ENCODE results near the gene CXorf58. TPM values are rescaled to one million over a fixed set of nuclear protein-coding genes. Genes with fewer than 3 reads are reported as not detected.

CXorf58 gene
- total and polyA plus RNA-seq, 4 donors: 0.05 to 0.17 TPM; not detected in 2

GRCh38 chrX:23883737-23884354 is 24.0 kb upstream of the CXorf58 start (continued):
- TF ChIP-seq ZBTB33 (IDR thresholded peaks at IDR 0.05) (no peak), YY1 (IDR thresholded peaks at IDR 0.05) (no peak), RXRA (IDR thresholded peaks at IDR 0.05) (no peak), FOXA1 (IDR thresholded peaks at IDR 0.05) (no peak), HNF4G (IDR thresholded peaks at IDR 0.05) (no peak), GABPA (IDR thresholded peaks at IDR 0.05 in 1 of 2, conservative IDR thresholded peaks at IDR 0.05 in 1 of 2) (no peak), EGR1 (IDR thresholded peaks at IDR 0.05; ENCODE audit: low read depth in 2 of 2) (no peak), RAD21 (IDR thresholded peaks at IDR 0.05) (no peak)

- 78% methylated on average over 4 of the region's 4 CpGs for WGBS
- Histone ChIP-seq H3K27me3 (ENCODE audit: control insufficient read depth in 4 of 4, insufficient read depth in 4 of 4, low read length in 3 of 4) (no peaks in the 10 kb centered on the region), H3K9me3 (ENCODE audit: control insufficient read depth in 4 of 4, low read length in 3 of 4) (no peaks in the 10 kb centered on the region), H3K36me3 (ENCODE audit: control insufficient read depth in 4 of 4, insufficient read depth in 3 of 4, low read depth in 1 of 4, low read length in 3 of 4) (no peaks in the 10 kb centered on the region), H3K9ac (ENCODE audit: low read depth in 1 of 2, low read length in 2 of 2) (no peak overlapping the region), H3K4me3 (ENCODE audit: low read depth in 1 of 3, low read length in 3 of 3) (no peak overlapping the region), H3K27ac (ENCODE audit: low read depth in 1 of 2, low read length in 2 of 2) (no peak overlapping the region), H3K4me1 (ENCODE audit: control insufficient read depth in 4 of 4, insufficient read depth in 4 of 4, low read length in 3 of 4) (peaks cover 0 to 6% (median under 1%) of the 10 kb centered on the region in 4 donors)
- DNase-seq (ENCODE audit: low spot score): no peak
- TF ChIP-seq NR2F2 (IDR thresholded peaks at IDR 0.05) (no peak), EGR1 (IDR thresholded peaks at IDR 0.05; ENCODE audit: low read depth in 2 of 2) (no peak), HNF4G (IDR thresholded peaks at IDR 0.05) (no peak), YY1 (IDR thresholded peaks at IDR 0.05) (no peak), FOXA2 (IDR thresholded peaks at IDR 0.05) (no peak), RXRA (IDR thresholded peaks at IDR 0.05) (no peak), GABPA (IDR thresholded peaks at IDR 0.05 in 1 of 2, conservative IDR thresholded peaks at IDR 0.05 in 1 of 2) (no peak), RAD21 (IDR thresholded peaks at IDR 0.05) (no peak), FOXA1 (IDR thresholded peaks at IDR 0.05) (no peak), HNF4A (conservative IDR thresholded peaks at IDR 0.05) (no peak), SP1 (IDR thresholded peaks at IDR 0.05) (no peak)
- TF ChIP-seq, protein P1, sequence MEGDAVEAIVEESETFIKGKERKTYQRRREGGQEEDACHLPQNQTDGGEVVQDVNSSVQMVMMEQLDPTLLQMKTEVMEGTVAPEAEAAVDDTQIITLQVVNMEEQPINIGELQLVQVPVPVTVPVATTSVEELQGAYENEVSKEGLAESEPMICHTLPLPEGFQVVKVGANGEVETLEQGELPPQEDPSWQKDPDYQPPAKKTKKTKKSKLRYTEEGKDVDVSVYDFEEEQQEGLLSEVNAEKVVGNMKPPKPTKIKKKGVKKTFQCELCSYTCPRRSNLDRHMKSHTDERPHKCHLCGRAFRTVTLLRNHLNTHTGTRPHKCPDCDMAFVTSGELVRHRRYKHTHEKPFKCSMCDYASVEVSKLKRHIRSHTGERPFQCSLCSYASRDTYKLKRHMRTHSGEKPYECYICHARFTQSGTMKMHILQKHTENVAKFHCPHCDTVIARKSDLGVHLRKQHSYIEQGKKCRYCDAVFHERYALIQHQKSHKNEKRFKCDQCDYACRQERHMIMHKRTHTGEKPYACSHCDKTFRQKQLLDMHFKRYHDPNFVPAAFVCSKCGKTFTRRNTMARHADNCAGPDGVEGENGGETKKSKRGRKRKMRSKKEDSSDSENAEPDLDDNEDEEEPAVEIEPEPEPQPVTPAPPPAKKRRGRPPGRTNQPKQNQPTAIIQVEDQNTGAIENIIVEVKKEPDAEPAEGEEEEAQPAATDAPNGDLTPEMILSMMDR (IDR thresholded peaks at IDR 0.05; ENCODE audit: low read depth, low read length, missing input control): no peak
Observed at GRCh38 chrX:23884427-23885024, 23.3 kb upstream of the CXorf58 start.

DNA sequence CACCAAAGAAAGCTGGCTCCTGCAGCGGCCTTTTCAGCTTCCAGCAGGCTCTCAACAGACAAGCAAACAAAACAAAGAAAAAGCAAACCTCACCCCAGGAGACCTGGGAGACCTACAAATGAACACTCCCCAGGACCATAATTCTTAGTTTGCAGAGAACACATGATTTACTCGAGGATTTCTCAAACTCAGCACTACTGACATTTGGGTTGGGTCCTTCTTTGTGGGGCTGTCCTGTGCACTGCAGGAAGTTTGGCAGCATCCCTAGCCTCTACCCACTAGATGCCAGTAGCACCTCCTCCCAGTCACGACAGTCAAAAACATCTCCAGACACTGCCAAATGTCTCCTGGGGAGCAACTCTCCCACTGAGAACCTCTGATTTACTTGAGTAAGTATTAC is 22.0 kb upstream of the CXorf58 start:
- no peak for TF ChIP-seq YY1 (IDR thresholded peaks at IDR 0.05)
- TF ChIP-seq FOXA2 (IDR thresholded peaks at IDR 0.05): no peak
- TF ChIP-seq HNF4A (conservative IDR thresholded peaks at IDR 0.05): no peak
- TF ChIP-seq ZBTB33 (IDR thresholded peaks at IDR 0.05): no peak
- TF ChIP-seq REST (IDR thresholded peaks at IDR 0.05): no peak
- no peak for TF ChIP-seq HNF4G (IDR thresholded peaks at IDR 0.05)
- no peak for TF ChIP-seq EGR1 (IDR thresholded peaks at IDR 0.05; ENCODE audit: low read depth in 2 of 2)
- TF ChIP-seq, protein P2, sequence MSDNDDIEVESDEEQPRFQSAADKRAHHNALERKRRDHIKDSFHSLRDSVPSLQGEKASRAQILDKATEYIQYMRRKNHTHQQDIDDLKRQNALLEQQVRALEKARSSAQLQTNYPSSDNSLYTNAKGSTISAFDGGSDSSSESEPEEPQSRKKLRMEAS (IDR thresholded peaks at IDR 0.05): no peak
- TF ChIP-seq, protein P3, sequence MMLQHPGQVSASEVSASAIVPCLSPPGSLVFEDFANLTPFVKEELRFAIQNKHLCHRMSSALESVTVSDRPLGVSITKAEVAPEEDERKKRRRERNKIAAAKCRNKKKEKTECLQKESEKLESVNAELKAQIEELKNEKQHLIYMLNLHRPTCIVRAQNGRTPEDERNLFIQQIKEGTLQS (IDR thresholded peaks at IDR 0.05): no peak
- no peak for TF ChIP-seq GABPA (IDR thresholded peaks at IDR 0.05 in 1 of 2, conservative IDR thresholded peaks at IDR 0.05 in 1 of 2)
- no peak for TF ChIP-seq SP1 (IDR thresholded peaks at IDR 0.05)
- no peak for TF ChIP-seq NR2F2 (IDR thresholded peaks at IDR 0.05)
- Histone ChIP-seq H3K4me1 (ENCODE audit: control insufficient read depth in 4 of 4, insufficient read depth in 4 of 4, low read length in 3 of 4) (peaks cover 0 to 5% (median under 1%) of the 10 kb centered on the region in 4 donors), H3K4me3 (ENCODE audit: low read depth in 1 of 3, low read length in 3 of 3) (no peak overlapping the region), H3K27ac (ENCODE audit: low read depth in 1 of 2, low read length in 2 of 2) (no peak overlapping the region), H3K27me3 (ENCODE audit: control insufficient read depth in 4 of 4, insufficient read depth in 4 of 4, low read length in 3 of 4) (no peaks in the 10 kb centered on the region), H3K9ac (ENCODE audit: low read depth in 1 of 2, low read length in 2 of 2) (no peak overlapping the region), H3K36me3 (ENCODE audit: control insufficient read depth in 4 of 4, insufficient read depth in 3 of 4, low read depth in 1 of 4, low read length in 3 of 4) (no peaks in the 10 kb centered on the region), H3K9me3 (ENCODE audit: control insufficient read depth in 4 of 4, low read length in 3 of 4) (no peaks in the 10 kb centered on the region)
- 31% methylated on average over 3 of the region's 3 CpGs for WGBS
- no peak for DNase-seq (ENCODE audit: low spot score)
